K562 (cell line): ENCODE data around the gene NDUFB3. TPM values are rescaled to one million over a fixed set of nuclear protein-coding genes. Genes with fewer than 3 reads are reported as not detected.

ENCODE experiments used
- ATAC-seq: fragments of 200-7000 bp; cut with Tn5 transposase; 3 replicates; pipeline ENCODE4 v1.9.1; 2020; ENCODE audit warnings: moderate library complexity
- BruUV-seq: library from RNA; stranded (reverse); fragments of 400-500 nt; replicated peaks from 2 replicates; lab custom pipeline; 2021; lab: Mats Ljungman, UMichigan
- CTCF ChIA-PET: fragments of 300-600 bp; formaldehyde crosslinking; extraction: SDS; loops from one replicate; lab custom pipeline; 2021; ENCODE audit warnings: low intra/inter-chr PET ratio; lab: Yijun Ruan, JAX
- POLR2A ChIA-PET: fragments of 300-600, 350-650 bp; sonication (Branson Sonifier 250); formaldehyde crosslinking; extraction: SDS; loops from one replicate; lab custom pipeline; 2021; ENCODE audit warnings: antibody characterized with exemption, inconsistent platforms; lab: Yijun Ruan, JAX
- DNase-seq, 4 experiments: peaks; one replicate each; pipeline versions ENCODE4 v3.0.0 to v3.0.0-alpha.2; 2011 to 2018; ENCODE audit warnings: low spot score in 3 of 4, mixed read lengths in 3 of 4; ENCODE audit errors: extremely low read depth in 1 of 4
- FAIRE-seq: peaks from 2 replicates; lab custom pipeline; 2011; peaks lifted over from hg19 to GRCh38; lab: Jason Lieb, UNC
- H2AFZ ChIP-seq: 2 replicates; pipeline ENCODE4 v1.6.0; 2011; ENCODE audit warnings: low read depth, low read length, control low read depth, inconsistent platforms
- H3K27ac ChIP-seq: fragments of 200-600 bp; 3 replicates; pipeline ENCODE4 v1.8.0; 2011; ENCODE audit warnings: low read depth, mild to moderate bottlenecking, control low read depth, inconsistent platforms, low read length, moderate library complexity, mixed read lengths; ENCODE audit errors: extremely low read depth
- H3K27me3 ChIP-seq, 2 experiments: fragments of 300-600 bp in 1 of 2; 2 replicates in 1 of 2; 3 replicates in 1 of 2; pipeline versions ENCODE4 v1.6.0 to v1.8.0; 2011; ENCODE audit warnings: inconsistent platforms in 2 of 2, low read length in 2 of 2, mild to moderate bottlenecking in 1 of 2, mixed read lengths in 1 of 2, moderate library complexity in 1 of 2; ENCODE audit not compliant: control insufficient read depth in 2 of 2, insufficient read depth in 2 of 2
- H3K36me3 ChIP-seq: fragments of 300-600 bp; 3 replicates; pipeline ENCODE4 v1.8.0; 2011; ENCODE audit warnings: mild to moderate bottlenecking, low read length, inconsistent platforms; ENCODE audit not compliant: control insufficient read depth, insufficient read depth
- H3K4me1 ChIP-seq, 2 experiments: fragments of 200-600 bp in 1 of 2; replicated peaks in 1 of 2; 2 replicates in 1 of 2; 3 replicates in 1 of 2; pipeline versions ENCODE4 v1.5.1 to v1.8.0; 2011; ENCODE audit warnings: inconsistent platforms in 2 of 2, low read length in 2 of 2, mild to moderate bottlenecking in 1 of 2, mixed read lengths in 1 of 2, moderate library complexity in 1 of 2; ENCODE audit not compliant: control insufficient read depth in 2 of 2, insufficient read depth in 2 of 2
- H3K4me2 ChIP-seq: 2 replicates; pipeline ENCODE4 v1.6.1; 2011; ENCODE audit warnings: low read length, control low read depth, inconsistent platforms, mixed read lengths; ENCODE audit not compliant: insufficient read depth
- H3K4me3 ChIP-seq: fragments of 200-600 bp; sonication (generic), shearing (Covaris generic); 2 replicates; pipeline ENCODE4 v1.5.1; 2016; ENCODE audit warnings: control low read depth, inconsistent platforms
- H3K79me2 ChIP-seq: fragments of 200-600 bp; 3 replicates; pipeline ENCODE4 v1.8.0; 2011; ENCODE audit warnings: low read length, inconsistent platforms; ENCODE audit not compliant: control insufficient read depth, insufficient read depth
- H3K9ac ChIP-seq, 2 experiments: 2 replicates each; pipeline versions ENCODE4 v1.6.0 to v1.6.1; 2011; ENCODE audit warnings: low read depth in 2 of 2, low read length in 2 of 2, control low read depth in 1 of 2, inconsistent platforms in 1 of 2, mild to moderate bottlenecking in 1 of 2, mixed read lengths in 1 of 2; ENCODE audit not compliant: insufficient read depth in 1 of 2
- H3K9me1 ChIP-seq: one replicate; pipeline ENCODE4 v1.6.0; 2011; ENCODE audit warnings: inconsistent platforms, mild to moderate bottlenecking, low read length, moderate library complexity; ENCODE audit not compliant: control insufficient read depth, insufficient read depth
- H3K9me3 ChIP-seq: replicated peaks from 2 replicates; pipeline ENCODE4 v1.5.1; 2011; ENCODE audit warnings: low read depth, low read length, inconsistent platforms; ENCODE audit not compliant: control insufficient read depth, insufficient read depth
- H4K20me1 ChIP-seq: replicated peaks from 2 replicates; pipeline ENCODE4 v1.6.1; 2011; ENCODE audit warnings: low read length, inconsistent platforms, mixed read lengths; ENCODE audit not compliant: control insufficient read depth, insufficient read depth
- ARID1B ChIP-seq: fragments of 450-650 bp; IDR thresholded peaks from 2 replicates; pipeline ENCODE4 v1.6.1; 2016; ENCODE audit warnings: antibody characterized with exemption, mild to moderate bottlenecking, inconsistent platforms
- CEBPB ChIP-seq: fragments of 450-650 bp; IDR thresholded peaks from 2 replicates; pipeline ENCODE4 v1.6.1; 2016; ENCODE audit warnings: missing genetic modification characterization, missing compliant biosample characterization
- DPF2 ChIP-seq: fragments of 450-650 bp; IDR thresholded peaks from 2 replicates; pipeline ENCODE4 v1.6.1; 2016
- OTX1 ChIP-seq: fragments of 450-650 bp; formaldehyde crosslinking; IDR thresholded peaks from 2 replicates; pipeline ENCODE4 v1.4.0; 2022; ENCODE audit warnings: mild to moderate bottlenecking
- PHF20 ChIP-seq: fragments of 450-650 bp; IDR thresholded peaks from 2 replicates; pipeline ENCODE4 v1.6.1; 2018; ENCODE audit not compliant: partially characterized antibody
- POLR2A ChIP-seq: fragments of 450-650 bp; conservative IDR thresholded peaks from 2 replicates; pipeline ENCODE4 v1.6.1; 2016
- SMAD1 ChIP-seq: fragments of 150-350 bp; IDR thresholded peaks from 2 replicates; pipeline ENCODE4 v1.6.1; 2014; ENCODE audit warnings: low read length, low read depth; ENCODE audit not compliant: partially characterized antibody
- ZNF121 ChIP-seq: sonication (generic); formaldehyde crosslinking; conservative IDR thresholded peaks from 2 replicates; pipeline ENCODE4 v1.8.0; 2022; ENCODE audit warnings: missing genetic modification reagents
- ZSCAN32 ChIP-seq: fragments of 450-650 bp; formaldehyde crosslinking; IDR thresholded peaks from 2 replicates; pipeline ENCODE4 v1.4.0; 2020; ENCODE audit warnings: mild to moderate bottlenecking, moderate library complexity
- WGBS: fragments of 100-300 bp; shearing (Covaris generic); methylation state at CpG from one replicate; pipeline ENCODE4 v1.1.6; 2016; ENCODE audit warnings: low coverage, mixed read lengths; ENCODE audit not compliant: insufficient coverage; ENCODE audit errors: missing lambda C conversion rate; 5-methylcytosine and 5-hydroxymethylcytosine counted together
- in situ Hi-C: fragments of 300-500 bp; cut with MboI; formaldehyde crosslinking; loops from 4 replicates; pipeline ENCODE4 v1.15.0; 2018; ENCODE audit warnings: inconsistent platforms, mixed read lengths
- intact Hi-C: fragments of 100-400 bp; cut with micrococcal nuclease; formaldehyde crosslinking; loops from 2 replicates; pipeline ENCODE4 v1.14.2; 2022
- polyA plus RNA-seq, 8 experiments: library from polyadenylated mRNA; depleted of rRNA in 4 of 8; stranded (reverse) in 5 of 8; unstranded in 3 of 8; fragments of >200 nt; fragmentation: Nextera tagmentation in 2 of 8; fragmentation: Illumina TruSeq in 1 of 8; extraction: Ambion mirVana in 2 of 8; extraction: Trizol in 1 of 8; gene quantifications; 2 replicates each; pipeline versions ENCODE4 v1.2.1 to v1.2.3, GENCODE V29; 2011 to 2014; ENCODE audit warnings: inconsistent platforms in 1 of 8, missing spikeins in 1 of 8
- total RNA-seq, 7 experiments: library from RNA; depleted of rRNA in 6 of 7; stranded (reverse); fragments of >200 nt in 6 of 7; fragmentation: Illumina TruSeq in 2 of 7; extraction: Trizol in 2 of 7; gene quantifications; 2 replicates each; pipeline versions ENCODE4 v1.2.1 to v1.2.3, GENCODE V29; 2011 to 2021; ENCODE audit warnings: low replicate concordance in 1 of 7
- TF ChIP-seq, protein P1 (sequence below): IDR thresholded peaks from 3 replicates; pipeline ENCODE4 v1.6.1; 2011; ENCODE audit warnings: borderline replicate concordance, mild to moderate bottlenecking; ENCODE audit not compliant: insufficient read length, insufficient read depth
- TF ChIP-seq, protein P2 (sequence below): fragments of 250-450 bp; sonication (Bioruptor Pico); IDR thresholded peaks from 2 replicates; pipeline ENCODE4 v1.8.0; 2021; ENCODE audit warnings: mild to moderate bottlenecking, moderate library complexity
- TF ChIP-seq, protein P3 (sequence below): fragments of 450-650 bp; IDR thresholded peaks from 2 replicates; pipeline ENCODE4 v1.6.1; 2016; ENCODE audit warnings: borderline replicate concordance
- TF ChIP-seq, protein P4 (sequence below): fragments of 200-400 bp; formaldehyde crosslinking; IDR thresholded peaks from 2 replicates; pipeline ENCODE4 v1.6.1; 2017; ENCODE audit warnings: mild to moderate bottlenecking, low read depth, low read length, moderate library complexity
- TF ChIP-seq, protein P5 (sequence below): sonication (generic); IDR thresholded peaks from 2 replicates; pipeline ENCODE4 v1.6.1; 2016

NDUFB3 gene
- total and polyA plus RNA-seq, 9 of the 15 experiments (the other 6 are each of a cell fraction or from before 2014, with no cell fraction given) = 126 to 786 (median 156) TPM

DNA sequence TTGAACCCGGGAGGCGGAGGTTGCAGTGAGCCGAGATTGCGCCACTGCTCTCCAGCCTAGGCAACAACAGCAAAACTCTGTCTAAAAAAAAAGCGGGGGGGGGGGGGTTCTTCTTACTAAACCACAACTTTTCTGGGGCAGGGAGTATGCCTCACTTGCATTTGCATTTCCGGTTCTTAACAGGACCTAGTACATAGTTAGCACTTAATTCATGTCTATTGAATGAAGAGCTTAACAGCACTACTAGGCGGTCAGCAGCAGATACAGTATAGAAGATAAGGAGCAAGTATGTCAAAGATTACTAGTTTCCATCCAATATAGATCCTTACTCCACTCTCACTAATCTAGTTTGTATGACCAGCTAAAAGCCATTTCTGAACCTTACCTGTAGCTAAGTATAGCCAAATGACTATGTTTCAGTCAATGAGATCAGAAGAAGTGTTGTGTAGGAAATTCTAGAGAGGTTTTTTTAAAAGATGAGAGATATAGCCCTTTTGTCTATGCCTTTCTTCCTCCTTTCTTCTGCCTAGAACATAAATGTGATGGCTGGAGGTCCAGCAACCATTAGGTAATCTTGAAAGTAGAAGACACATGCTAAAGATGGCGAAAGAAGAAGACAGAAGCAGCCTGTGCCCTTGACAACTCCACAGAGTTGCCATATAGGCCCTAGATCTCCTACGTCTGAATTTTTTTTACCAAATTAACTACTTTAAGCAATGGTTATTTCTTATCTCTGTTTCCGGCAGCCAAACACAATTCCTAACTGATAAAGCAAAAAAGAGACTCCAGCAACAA lies 11.6 kb upstream of the NDUFB3 start:
- Histone ChIP-seq H4K20me1 (no peaks in the 10 kb centered on the region), H3K9me1 (no peaks in the 10 kb centered on the region), H3K36me3 (peaks cover 38% of the 10 kb centered on the region), H3K27me3 (no peaks in the 10 kb centered on the region), H3K9me3 (no peaks in the 10 kb centered on the region), H3K4me3 (no peak overlapping the region), H3K4me2 (peak overlapping the region; percentile 3; the same call in 1 of the 2 replicates), H3K79me2 (peaks cover 85% of the 10 kb centered on the region), H3K27ac (peak overlapping the region; percentile 50; the same call in 2 of the 3 replicates), H3K9ac (no peak overlapping the region; a peak in 1 of 4 replicates), H3K4me1 (peaks cover 14 to 36% of the 10 kb centered on the region in 2 experiments), H2AFZ (no peak overlapping the region)
- intact Hi-C loops (no loop called here), in situ Hi-C loops (no loop called here)
- DNase-seq (peak in 1 of 4 experiments; percentile 20), ATAC-seq (peak; percentile 52), FAIRE-seq (no peak)
- WGBS = 5% methylated on average over 4 of the region's 10 CpGs
- ChIA-PET CTCF (no interaction called here), POLR2A (interaction anchor here (0.8 to 1.0 kb wide), 2 partner anchors 8 to 16 kb away, joined by 3 to 4 read pairs; no protein-coding TSS in a partner anchor)
- no TSS peak for BruUV-seq
- TF ChIP-seq, protein P1, sequence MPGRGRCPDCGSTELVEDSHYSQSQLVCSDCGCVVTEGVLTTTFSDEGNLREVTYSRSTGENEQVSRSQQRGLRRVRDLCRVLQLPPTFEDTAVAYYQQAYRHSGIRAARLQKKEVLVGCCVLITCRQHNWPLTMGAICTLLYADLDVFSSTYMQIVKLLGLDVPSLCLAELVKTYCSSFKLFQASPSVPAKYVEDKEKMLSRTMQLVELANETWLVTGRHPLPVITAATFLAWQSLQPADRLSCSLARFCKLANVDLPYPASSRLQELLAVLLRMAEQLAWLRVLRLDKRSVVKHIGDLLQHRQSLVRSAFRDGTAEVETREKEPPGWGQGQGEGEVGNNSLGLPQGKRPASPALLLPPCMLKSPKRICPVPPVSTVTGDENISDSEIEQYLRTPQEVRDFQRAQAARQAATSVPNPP = no peak
- TF ChIP-seq PHF20 (no peak), ZSCAN32 (CRISPR knock-in tag) (no peak), CEBPB (tag) (peak; percentile 30; the same call in 1 of the 2 replicates), OTX1 (no peak), ARID1B (peak; percentile 30; the same call in 1 of the 2 replicates), POLR2A (no peak), DPF2 (0 out of 2 replicates have a peak, but pooled peaks have one; percentile 29), ZNF121 (CRISPR knock-in tag) (no peak), SMAD1 (no peak)
- TF ChIP-seq, protein P2, sequence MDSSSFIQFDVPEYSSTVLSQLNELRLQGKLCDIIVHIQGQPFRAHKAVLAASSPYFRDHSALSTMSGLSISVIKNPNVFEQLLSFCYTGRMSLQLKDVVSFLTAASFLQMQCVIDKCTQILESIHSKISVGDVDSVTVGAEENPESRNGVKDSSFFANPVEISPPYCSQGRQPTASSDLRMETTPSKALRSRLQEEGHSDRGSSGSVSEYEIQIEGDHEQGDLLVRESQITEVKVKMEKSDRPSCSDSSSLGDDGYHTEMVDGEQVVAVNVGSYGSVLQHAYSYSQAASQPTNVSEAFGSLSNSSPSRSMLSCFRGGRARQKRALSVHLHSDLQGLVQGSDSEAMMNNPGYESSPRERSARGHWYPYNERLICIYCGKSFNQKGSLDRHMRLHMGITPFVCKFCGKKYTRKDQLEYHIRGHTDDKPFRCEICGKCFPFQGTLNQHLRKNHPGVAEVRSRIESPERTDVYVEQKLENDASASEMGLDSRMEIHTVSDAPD (CRISPR knock-in tag) = no peak
- TF ChIP-seq, protein P3, sequence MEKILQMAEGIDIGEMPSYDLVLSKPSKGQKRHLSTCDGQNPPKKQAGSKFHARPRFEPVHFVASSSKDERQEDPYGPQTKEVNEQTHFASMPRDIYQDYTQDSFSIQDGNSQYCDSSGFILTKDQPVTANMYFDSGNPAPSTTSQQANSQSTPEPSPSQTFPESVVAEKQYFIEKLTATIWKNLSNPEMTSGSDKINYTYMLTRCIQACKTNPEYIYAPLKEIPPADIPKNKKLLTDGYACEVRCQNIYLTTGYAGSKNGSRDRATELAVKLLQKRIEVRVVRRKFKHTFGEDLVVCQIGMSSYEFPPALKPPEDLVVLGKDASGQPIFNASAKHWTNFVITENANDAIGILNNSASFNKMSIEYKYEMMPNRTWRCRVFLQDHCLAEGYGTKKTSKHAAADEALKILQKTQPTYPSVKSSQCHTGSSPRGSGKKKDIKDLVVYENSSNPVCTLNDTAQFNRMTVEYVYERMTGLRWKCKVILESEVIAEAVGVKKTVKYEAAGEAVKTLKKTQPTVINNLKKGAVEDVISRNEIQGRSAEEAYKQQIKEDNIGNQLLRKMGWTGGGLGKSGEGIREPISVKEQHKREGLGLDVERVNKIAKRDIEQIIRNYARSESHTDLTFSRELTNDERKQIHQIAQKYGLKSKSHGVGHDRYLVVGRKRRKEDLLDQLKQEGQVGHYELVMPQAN = no peak
- TF ChIP-seq, protein P4, sequence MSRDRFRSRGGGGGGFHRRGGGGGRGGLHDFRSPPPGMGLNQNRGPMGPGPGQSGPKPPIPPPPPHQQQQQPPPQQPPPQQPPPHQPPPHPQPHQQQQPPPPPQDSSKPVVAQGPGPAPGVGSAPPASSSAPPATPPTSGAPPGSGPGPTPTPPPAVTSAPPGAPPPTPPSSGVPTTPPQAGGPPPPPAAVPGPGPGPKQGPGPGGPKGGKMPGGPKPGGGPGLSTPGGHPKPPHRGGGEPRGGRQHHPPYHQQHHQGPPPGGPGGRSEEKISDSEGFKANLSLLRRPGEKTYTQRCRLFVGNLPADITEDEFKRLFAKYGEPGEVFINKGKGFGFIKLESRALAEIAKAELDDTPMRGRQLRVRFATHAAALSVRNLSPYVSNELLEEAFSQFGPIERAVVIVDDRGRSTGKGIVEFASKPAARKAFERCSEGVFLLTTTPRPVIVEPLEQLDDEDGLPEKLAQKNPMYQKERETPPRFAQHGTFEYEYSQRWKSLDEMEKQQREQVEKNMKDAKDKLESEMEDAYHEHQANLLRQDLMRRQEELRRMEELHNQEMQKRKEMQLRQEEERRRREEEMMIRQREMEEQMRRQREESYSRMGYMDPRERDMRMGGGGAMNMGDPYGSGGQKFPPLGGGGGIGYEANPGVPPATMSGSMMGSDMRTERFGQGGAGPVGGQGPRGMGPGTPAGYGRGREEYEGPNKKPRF = no peak
- TF ChIP-seq, protein P5, sequence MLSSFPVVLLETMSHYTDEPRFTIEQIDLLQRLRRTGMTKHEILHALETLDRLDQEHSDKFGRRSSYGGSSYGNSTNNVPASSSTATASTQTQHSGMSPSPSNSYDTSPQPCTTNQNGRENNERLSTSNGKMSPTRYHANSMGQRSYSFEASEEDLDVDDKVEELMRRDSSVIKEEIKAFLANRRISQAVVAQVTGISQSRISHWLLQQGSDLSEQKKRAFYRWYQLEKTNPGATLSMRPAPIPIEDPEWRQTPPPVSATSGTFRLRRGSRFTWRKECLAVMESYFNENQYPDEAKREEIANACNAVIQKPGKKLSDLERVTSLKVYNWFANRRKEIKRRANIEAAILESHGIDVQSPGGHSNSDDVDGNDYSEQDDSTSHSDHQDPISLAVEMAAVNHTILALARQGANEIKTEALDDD = peak; percentile 94
